Fibroblast of the conjunctiva (primary cell): ENCODE data around the gene ZNF441.
"Not testable (repeated sequence)": the region's sequence is repeated elsewhere in the genome, so short reads cannot be mapped to it uniquely, and the experiment has no call there.

Experiments
- DNase-seq: peaks from one replicate; pipeline ENCODE4 v3.0.0-alpha.2; 2010; ENCODE audit warnings: low read depth

Gene ZNF441

GRCh38 chr19:11780431-11781020, 13.7 kb downstream of the ZNF441 start:
- no peak for DNase-seq

- DNase-seq = no peak
Observed at GRCh38 chr19:11781295-11782057, 14.7 kb downstream of the ZNF441 start.

GRCh38 chr19:11783767-11784166, 17.0 kb downstream of the ZNF441 start:
- DNase-seq = no peak

GRCh38 chr19:11784356-11784755, 17.6 kb downstream of the ZNF441 start:
- DNase-seq = no peak

- DNase-seq = no peak
Observed at GRCh38 chr19:11787536-11787935, 20.7 kb downstream of the ZNF441 start.

GRCh38 chr19:11792942-11793341, 26.1 kb downstream of the ZNF441 start:
- DNase-seq = no peak

- peak; percentile 82 for DNase-seq
Observed at GRCh38 chr19:11797491-11797890, 30.7 kb downstream of the ZNF441 start.

GRCh38 chr19:11798391-11799330, 31.9 kb downstream of the ZNF441 start, which contains the start of gene ZNF491:
Gene ZNF491 (plus strand): TSS chr19:11798523. CDS start chr19:11805954, 7,431 bp downstream.
- peak; percentile 70 for DNase-seq

- no peak for DNase-seq
Observed at GRCh38 chr19:11806354-11807098, 39.7 kb downstream of the ZNF441 start.

GRCh38 chr19:11807099-11807380, 40.2 kb downstream of the ZNF441 start:
- no peak for DNase-seq

- no peak for DNase-seq
Observed at GRCh38 chr19:11813703-11814028, 46.9 kb downstream of the ZNF441 start.

GRCh38 chr19:11814029-11814699, 47.4 kb downstream of the ZNF441 start, which contains the start of gene ZNF440:
Gene ZNF440 (plus strand): TSS chr19:11814273. CDS start chr19:11814448, 175 bp downstream.
- peak; percentile 84 for DNase-seq

- no peak for DNase-seq
Observed at GRCh38 chr19:11814700-11815035, 47.9 kb downstream of the ZNF441 start.

- no peak for DNase-seq
Observed at GRCh38 chr19:11821474-11822109, 54.8 kb downstream of the ZNF441 start.

GRCh38 chr19:11828957-11829876, 62.4 kb downstream of the ZNF441 start:
- DNase-seq = not testable (repeated sequence)

- no peak for DNase-seq
Observed at GRCh38 chr19:11832253-11832912, 65.6 kb downstream of the ZNF441 start.

GRCh38 chr19:11833541-11833940, 66.7 kb downstream of the ZNF441 start:
- no peak for DNase-seq
